Neural progenitor cell (in vitro differentiated cells): ENCODE measurements around the gene PUS1.

Experiments
- EZH2 ChIP-seq: fragments of 200-600 bp; sonication (generic); IDR thresholded peaks from 2 replicates; pipeline ENCODE4 v1.6.1; 2017; ENCODE audit warnings: antibody characterized with exemption, mild to moderate bottlenecking, moderate library complexity
- TF ChIP-seq, protein P1 (sequence below): fragments of 200-600 bp; sonication (generic); IDR thresholded peaks from 2 replicates; pipeline ENCODE4 v1.5.1; 2017; ENCODE audit warnings: antibody characterized with exemption, mild to moderate bottlenecking

DNA sequence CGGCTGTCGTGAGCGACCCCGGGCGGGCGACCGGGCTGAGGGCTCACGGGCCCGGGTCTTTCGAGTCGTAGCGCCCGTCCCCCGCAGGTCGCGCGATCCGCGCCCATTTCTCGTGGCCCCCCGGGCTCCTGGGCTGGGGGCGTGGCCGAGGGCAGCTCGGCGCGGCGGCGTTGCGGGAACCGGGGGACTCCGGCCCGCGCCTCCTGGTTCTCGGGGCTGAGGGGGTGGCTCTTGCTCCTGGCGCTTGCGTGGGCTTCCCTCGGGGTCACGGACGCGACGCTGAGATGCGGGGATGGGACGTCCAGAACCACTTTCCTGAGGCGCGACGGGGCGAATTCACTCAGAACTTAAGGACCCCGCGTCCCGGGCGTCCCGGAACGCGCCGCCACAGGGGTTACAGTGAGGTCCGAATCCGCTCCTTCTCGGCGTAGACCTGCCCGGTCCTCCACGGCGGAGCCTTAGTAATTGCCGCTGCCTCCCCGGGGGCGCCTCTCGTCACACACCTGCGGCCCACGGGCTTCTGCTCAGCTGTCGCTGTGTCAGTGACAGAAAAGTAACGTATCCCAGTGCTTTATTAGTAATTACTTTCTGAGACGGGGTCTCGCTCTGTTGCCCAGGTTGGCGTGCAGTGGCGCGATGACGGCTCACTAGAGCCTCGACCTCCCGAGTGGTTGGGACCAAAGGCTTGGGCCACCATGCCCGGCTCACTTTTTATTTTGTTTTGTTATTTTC is 21.3 kb downstream of the PUS1 start:
- TF ChIP-seq, protein P1, sequence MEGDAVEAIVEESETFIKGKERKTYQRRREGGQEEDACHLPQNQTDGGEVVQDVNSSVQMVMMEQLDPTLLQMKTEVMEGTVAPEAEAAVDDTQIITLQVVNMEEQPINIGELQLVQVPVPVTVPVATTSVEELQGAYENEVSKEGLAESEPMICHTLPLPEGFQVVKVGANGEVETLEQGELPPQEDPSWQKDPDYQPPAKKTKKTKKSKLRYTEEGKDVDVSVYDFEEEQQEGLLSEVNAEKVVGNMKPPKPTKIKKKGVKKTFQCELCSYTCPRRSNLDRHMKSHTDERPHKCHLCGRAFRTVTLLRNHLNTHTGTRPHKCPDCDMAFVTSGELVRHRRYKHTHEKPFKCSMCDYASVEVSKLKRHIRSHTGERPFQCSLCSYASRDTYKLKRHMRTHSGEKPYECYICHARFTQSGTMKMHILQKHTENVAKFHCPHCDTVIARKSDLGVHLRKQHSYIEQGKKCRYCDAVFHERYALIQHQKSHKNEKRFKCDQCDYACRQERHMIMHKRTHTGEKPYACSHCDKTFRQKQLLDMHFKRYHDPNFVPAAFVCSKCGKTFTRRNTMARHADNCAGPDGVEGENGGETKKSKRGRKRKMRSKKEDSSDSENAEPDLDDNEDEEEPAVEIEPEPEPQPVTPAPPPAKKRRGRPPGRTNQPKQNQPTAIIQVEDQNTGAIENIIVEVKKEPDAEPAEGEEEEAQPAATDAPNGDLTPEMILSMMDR: no peak
- no peak for TF ChIP-seq EZH2
